ENCODE measurements around the gene PKN3.

PKN3 gene

DNA sequence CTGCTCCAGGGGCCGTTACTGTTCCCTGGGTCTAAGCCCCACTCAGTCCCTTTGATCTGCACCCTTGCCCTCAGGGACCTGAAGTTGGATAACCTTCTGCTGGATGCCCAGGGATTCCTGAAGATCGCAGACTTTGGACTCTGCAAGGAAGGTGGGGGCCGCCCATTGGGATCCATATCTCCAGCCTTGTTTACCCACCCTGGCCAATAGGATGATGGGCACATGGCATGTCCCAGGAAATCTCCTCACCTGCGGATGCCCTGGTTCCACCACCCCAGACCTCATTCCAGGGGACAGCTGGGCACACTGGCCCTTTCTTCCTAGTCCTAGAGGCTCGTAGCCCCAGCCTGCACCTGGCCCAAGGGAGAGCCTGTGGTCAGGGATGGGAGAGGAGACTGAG lies 16.2 kb downstream of the PKN3 start:
- TF ChIP-seq, protein P1, sequence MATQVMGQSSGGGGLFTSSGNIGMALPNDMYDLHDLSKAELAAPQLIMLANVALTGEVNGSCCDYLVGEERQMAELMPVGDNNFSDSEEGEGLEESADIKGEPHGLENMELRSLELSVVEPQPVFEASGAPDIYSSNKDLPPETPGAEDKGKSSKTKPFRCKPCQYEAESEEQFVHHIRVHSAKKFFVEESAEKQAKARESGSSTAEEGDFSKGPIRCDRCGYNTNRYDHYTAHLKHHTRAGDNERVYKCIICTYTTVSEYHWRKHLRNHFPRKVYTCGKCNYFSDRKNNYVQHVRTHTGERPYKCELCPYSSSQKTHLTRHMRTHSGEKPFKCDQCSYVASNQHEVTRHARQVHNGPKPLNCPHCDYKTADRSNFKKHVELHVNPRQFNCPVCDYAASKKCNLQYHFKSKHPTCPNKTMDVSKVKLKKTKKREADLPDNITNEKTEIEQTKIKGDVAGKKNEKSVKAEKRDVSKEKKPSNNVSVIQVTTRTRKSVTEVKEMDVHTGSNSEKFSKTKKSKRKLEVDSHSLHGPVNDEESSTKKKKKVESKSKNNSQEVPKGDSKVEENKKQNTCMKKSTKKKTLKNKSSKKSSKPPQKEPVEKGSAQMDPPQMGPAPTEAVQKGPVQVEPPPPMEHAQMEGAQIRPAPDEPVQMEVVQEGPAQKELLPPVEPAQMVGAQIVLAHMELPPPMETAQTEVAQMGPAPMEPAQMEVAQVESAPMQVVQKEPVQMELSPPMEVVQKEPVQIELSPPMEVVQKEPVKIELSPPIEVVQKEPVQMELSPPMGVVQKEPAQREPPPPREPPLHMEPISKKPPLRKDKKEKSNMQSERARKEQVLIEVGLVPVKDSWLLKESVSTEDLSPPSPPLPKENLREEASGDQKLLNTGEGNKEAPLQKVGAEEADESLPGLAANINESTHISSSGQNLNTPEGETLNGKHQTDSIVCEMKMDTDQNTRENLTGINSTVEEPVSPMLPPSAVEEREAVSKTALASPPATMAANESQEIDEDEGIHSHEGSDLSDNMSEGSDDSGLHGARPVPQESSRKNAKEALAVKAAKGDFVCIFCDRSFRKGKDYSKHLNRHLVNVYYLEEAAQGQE (IDR thresholded peaks at IDR 0.05; ENCODE audit: insufficient read depth in 1 of 2, low read depth in 2 of 2, low read length in 2 of 2): no peak

GRCh38 chr9:128719919-128720605 lies 17.8 kb downstream of the PKN3 start:
- TF ChIP-seq FOXP2 (optimal IDR thresholded peaks at IDR 0.05; ENCODE audit: borderline replicate concordance, extremely low read depth, extremely low read length, insufficient read depth): no peak
- TF ChIP-seq POLR2AphosphoS5 (IDR thresholded peaks at IDR 0.05; ENCODE audit: low read depth, low read length): 0 out of 2 replicates have a peak, but pooled peaks have one; percentile 31

DNA sequence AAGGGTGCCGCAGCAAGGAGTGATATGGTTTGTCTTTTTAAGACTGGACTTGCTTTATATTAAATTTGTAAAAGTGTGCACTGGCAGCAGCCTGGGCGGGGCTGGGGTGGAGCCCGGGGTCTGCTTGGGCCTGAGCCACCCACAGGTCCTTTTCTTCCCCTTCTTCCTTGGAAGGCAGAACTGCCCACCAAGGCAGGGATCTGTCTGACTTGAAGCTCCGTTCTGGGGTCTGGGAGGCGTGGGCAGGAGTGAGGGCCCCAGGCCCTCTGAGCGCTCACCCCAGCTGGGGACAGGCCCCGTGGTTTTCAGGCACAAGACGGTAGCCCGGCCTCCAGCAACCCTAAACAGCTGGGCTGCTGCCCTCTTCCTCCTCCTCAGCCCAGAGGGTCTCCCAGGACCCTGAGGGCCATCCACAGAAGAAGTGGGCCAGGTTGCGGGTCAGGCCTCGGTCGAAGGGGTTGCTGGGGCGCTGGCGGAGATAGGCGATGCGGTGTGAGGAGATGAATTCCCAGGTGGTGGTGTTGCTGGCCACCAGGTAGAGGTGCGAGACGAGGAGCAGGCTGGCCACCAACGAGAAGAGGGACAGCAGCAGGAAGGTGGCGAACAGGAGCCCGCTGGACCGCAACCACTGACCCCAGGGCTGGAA lies 18.7 kb downstream of the PKN3 start:
- TF ChIP-seq POLR2AphosphoS5 (IDR thresholded peaks at IDR 0.05; ENCODE audit: low read depth, low read length) (no peak), TAF1 (IDR thresholded peaks at IDR 0.05; ENCODE audit: borderline replicate concordance, insufficient read depth, low read length) (no peak), FOXP2 (optimal IDR thresholded peaks at IDR 0.05; ENCODE audit: borderline replicate concordance, extremely low read depth, extremely low read length, insufficient read depth) (no peak), SIN3A (IDR thresholded peaks at IDR 0.05; ENCODE audit: borderline replicate concordance, insufficient read depth, low read length) (no peak)
- TF ChIP-seq, protein P1 (IDR thresholded peaks at IDR 0.05; ENCODE audit: insufficient read depth in 1 of 2, low read depth in 2 of 2, low read length in 2 of 2): no peak

DNA sequence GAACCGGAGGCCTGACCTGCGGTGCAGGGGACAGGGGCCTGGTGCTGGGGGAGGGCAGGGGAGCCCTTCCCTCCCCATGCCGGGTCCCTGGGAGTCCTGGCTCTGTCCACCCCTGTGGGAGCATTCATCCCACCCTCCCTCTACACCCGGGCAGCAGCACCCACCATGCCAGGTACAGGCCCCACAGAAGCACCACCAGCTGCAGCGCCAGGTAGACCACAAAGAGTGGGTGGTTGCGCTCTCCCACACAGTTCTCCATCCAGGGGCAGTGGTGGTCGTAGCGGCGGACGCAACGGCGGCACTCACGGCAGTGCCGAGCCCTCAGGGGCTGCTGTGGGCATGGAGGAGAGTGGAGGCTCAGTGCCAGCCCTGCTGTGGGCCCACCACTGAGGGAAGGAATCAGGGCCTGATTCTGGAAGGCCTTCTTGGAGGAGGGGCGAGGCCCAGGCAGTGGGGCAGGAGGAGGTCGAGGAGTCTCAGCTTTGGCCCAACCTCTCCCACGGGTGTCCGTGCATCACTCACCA lies 19.2 kb downstream of the PKN3 start:
- TF ChIP-seq, protein P1 (IDR thresholded peaks at IDR 0.05; ENCODE audit: insufficient read depth in 1 of 2, low read depth in 2 of 2, low read length in 2 of 2): no peak
- TF ChIP-seq SIN3A (IDR thresholded peaks at IDR 0.05; ENCODE audit: borderline replicate concordance, insufficient read depth, low read length): no peak
- TF ChIP-seq TAF1 (IDR thresholded peaks at IDR 0.05; ENCODE audit: borderline replicate concordance, insufficient read depth, low read length): no peak
- TF ChIP-seq FOXP2 (optimal IDR thresholded peaks at IDR 0.05; ENCODE audit: borderline replicate concordance, extremely low read depth, extremely low read length, insufficient read depth): no peak
- TF ChIP-seq POLR2AphosphoS5 (IDR thresholded peaks at IDR 0.05; ENCODE audit: low read depth, low read length): no peak

DNA sequence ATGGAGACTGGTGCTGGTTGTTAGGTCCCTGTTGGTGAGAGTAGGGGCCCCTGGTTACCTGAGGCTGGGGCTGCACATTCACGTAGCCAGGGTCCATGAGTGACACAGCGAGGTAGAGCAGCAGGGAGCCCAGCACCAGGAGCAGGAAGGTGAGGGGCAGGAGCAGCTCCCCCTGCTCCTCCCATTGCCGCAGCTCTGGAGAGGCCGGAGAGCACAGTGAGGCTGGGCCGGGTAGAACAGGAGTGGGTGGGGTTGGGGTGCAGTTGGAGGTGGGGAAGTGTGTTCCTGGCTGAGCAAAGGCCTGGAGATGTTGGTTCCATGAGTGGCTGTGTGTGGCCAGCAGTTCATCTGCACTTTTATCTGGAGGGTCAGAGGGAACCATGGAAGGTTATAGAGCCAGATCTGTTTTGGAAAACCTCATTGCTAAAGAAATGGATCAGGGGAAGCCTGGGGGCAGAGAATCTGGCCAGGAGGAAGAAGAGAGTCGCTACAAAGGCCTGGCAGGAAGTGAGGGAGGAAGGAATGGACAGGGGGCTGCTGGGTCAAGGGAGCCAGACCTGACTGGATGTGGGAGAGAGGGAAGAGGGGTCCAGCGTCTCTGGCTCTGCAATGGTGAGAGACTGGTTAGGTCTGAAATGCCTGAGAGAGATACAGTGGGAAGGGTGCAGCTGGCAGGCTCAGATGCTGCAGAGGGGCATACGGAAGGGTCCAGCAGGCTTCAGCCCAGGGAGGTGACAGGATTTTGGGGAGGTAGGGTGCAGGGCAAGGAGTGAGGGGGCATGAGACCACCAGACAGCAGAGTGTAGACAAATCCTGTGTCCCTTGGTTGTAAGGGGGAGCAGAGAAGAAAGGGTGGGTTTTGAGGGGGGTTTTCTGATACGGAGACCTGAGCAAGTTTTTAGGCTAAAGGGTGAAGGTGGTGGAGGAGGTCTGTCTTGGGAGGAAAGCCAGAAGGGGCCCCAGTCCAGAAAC lies 20.4 kb downstream of the PKN3 start:
- TF ChIP-seq TAF1 (IDR thresholded peaks at IDR 0.05; ENCODE audit: borderline replicate concordance, insufficient read depth, low read length): no peak
- TF ChIP-seq, protein P1 (IDR thresholded peaks at IDR 0.05; ENCODE audit: insufficient read depth in 1 of 2, low read depth in 2 of 2, low read length in 2 of 2): no peak
- TF ChIP-seq POLR2AphosphoS5 (IDR thresholded peaks at IDR 0.05; ENCODE audit: low read depth, low read length): no peak
